PC-9 (cell line): ENCODE data around the gene TNFRSF25. TPM values are rescaled to one million over a fixed set of nuclear protein-coding genes. Genes with fewer than 3 reads are reported as not detected.
"Not testable (repeated sequence)": the region's sequence is repeated elsewhere in the genome, so short reads cannot be mapped to it uniquely, and the experiment has no call there.

Experiments used
- BruUV-seq: library from RNA; stranded (reverse); fragments of 400-500 nt; replicated peaks from 2 replicates; lab custom pipeline; 2021; lab: Mats Ljungman, UMichigan
- CTCF ChIA-PET: fragments of 300-600 bp; sonication (Branson Sonifier 250); formaldehyde crosslinking; loops from one replicate; lab custom pipeline; 2022; ENCODE audit warnings: antibody characterized with exemption; lab: Charles Lee
- POLR2A ChIA-PET: fragments of 300-600 bp; sonication (Branson Sonifier 250); formaldehyde crosslinking; loops from one replicate; lab custom pipeline; 2022; ENCODE audit warnings: antibody characterized with exemption; ENCODE audit not compliant: unreplicated experiment; lab: Charles Lee
- DNase-seq, 2 experiments: peaks; one replicate each; pipeline versions ENCODE4 v3.0.0 to v3.0.0-alpha.2; 2015 to 2022; ENCODE audit warnings: mixed read lengths in 1 of 2
- H2AFZ ChIP-seq: fragments of 200-600 bp; sonication (generic); 2 replicates; pipeline ENCODE4 v1.8.1; 2017; ENCODE audit warnings: antibody characterized with exemption
- H3F3A ChIP-seq: fragments of 200-600 bp; sonication (generic); 2 replicates; pipeline ENCODE4 v1.8.1; 2017; ENCODE audit warnings: antibody characterized with exemption, mild to moderate bottlenecking, low read depth; ENCODE audit not compliant: insufficient read depth
- H3K27ac ChIP-seq: fragments of 200-600 bp; sonication (generic); 2 replicates; pipeline ENCODE4 v1.6.1; 2016; ENCODE audit warnings: mixed run types
- H3K27me3 ChIP-seq: fragments of 200-600 bp; sonication (generic); 2 replicates; pipeline ENCODE4 v1.6.1; 2016; ENCODE audit warnings: low read depth, mixed run types; ENCODE audit not compliant: insufficient read depth
- H3K36me3 ChIP-seq: fragments of 200-600 bp; sonication (generic); 2 replicates; pipeline ENCODE4 v1.6.1; 2016; ENCODE audit warnings: low read depth, mixed run types
- H3K4me1 ChIP-seq: fragments of 200-600 bp; sonication (generic); replicated peaks from 2 replicates; pipeline ENCODE4 v1.6.1; 2016; ENCODE audit warnings: mixed run types; ENCODE audit not compliant: insufficient read depth
- H3K4me2 ChIP-seq: fragments of 200-600 bp; sonication (generic); 2 replicates; pipeline ENCODE4 v1.6.1; 2017; ENCODE audit warnings: mixed run types
- H3K4me3 ChIP-seq: fragments of 200-600 bp; sonication (generic); 2 replicates; pipeline ENCODE4 v1.6.1; 2016; ENCODE audit warnings: mixed run types
- H3K79me2 ChIP-seq: fragments of 200-600 bp; sonication (generic); 2 replicates; pipeline ENCODE4 v1.6.1; 2017; ENCODE audit warnings: low read depth, mixed run types
- H3K9me2 ChIP-seq: fragments of 200-600 bp; sonication (generic); 2 replicates; pipeline ENCODE4 v1.8.1; 2017; ENCODE audit warnings: mild to moderate bottlenecking; ENCODE audit not compliant: insufficient read depth
- H3K9me3 ChIP-seq: fragments of 200-600 bp; sonication (generic); 2 replicates; pipeline ENCODE4 v1.8.1; 2016; ENCODE audit warnings: low read depth; ENCODE audit not compliant: insufficient read depth
- H4K20me1 ChIP-seq: fragments of 200-600 bp; sonication (generic); 2 replicates; pipeline ENCODE4 v1.8.1; 2017; ENCODE audit not compliant: insufficient read depth
- EZH2 ChIP-seq: fragments of 200-600 bp; sonication (generic); IDR thresholded peaks from 2 replicates; pipeline ENCODE4 v1.8.0; 2017; ENCODE audit warnings: antibody characterized with exemption, low read depth
- intact Hi-C: fragments of 100-400 bp; cut with micrococcal nuclease; formaldehyde crosslinking; loops from one replicate; pipeline ENCODE4 v1.10.0; 2022; ENCODE audit not compliant: unreplicated experiment
- total RNA-seq: library from RNA; stranded (reverse); gene quantifications from 2 replicates; pipeline ENCODE4 v1.2.3, GENCODE V29; 2021
- TF ChIP-seq, protein P1 (sequence below): fragments of 200-600 bp; sonication (generic); conservative IDR thresholded peaks from 2 replicates; pipeline ENCODE4 v1.6.1; 2017; ENCODE audit warnings: mixed run types, antibody characterized with exemption, mild to moderate bottlenecking, moderate library complexity

Gene TNFRSF25
- total RNA-seq, 1 experiment from 2014 or later, result 12.3 TPM

DNA sequence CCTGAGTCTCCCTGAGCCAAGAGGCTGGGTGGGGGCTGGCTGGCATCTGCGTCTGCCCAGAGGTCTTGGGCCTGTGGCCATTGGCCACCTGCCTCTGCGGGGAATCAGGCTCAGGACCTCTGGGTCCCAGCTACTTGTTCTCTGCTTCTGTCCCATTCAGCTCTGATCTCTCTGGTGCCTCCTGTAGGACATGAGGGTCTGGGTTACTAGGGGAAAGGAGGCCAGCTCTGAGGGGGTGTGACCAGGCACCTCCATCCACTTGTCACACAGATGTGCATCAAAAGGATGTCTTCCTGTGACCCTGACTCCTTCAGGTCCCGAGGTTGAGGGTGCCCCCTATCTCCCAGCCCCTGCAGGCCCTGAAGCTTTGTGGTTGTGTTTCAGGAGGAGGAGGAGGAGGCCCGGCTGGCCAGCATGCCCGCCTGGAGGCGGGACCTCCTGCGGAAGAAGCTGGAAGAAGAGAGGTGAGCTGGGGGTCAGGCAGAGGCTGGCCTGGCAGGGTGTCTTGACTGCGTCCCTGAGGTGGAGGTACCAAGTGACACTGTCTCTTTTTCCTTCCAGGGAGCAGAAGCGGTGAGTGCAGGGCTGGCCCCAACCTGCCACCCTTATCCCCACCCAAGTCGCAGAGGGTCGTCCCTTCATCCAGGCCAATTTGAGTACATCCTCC, 9.0 kb downstream of the TNFRSF25 start:
- Histone ChIP-seq H2AFZ (no peak overlapping the region), H3K9me2 (no peaks in the 10 kb centered on the region), H3K27ac (no peak overlapping the region), H3F3A (no peaks in the 10 kb centered on the region), H3K79me2 (no peaks in the 10 kb centered on the region), H3K4me2 (no peak overlapping the region), H3K36me3 (no peaks in the 10 kb centered on the region), H3K4me3 (no peak overlapping the region), H3K4me1 (no peaks in the 10 kb centered on the region), H3K9me3 (no peaks in the 10 kb centered on the region), H3K27me3 (no peaks in the 10 kb centered on the region), H4K20me1 (no peaks in the 10 kb centered on the region)
- no peak for TF ChIP-seq EZH2
- TF ChIP-seq, protein P1, sequence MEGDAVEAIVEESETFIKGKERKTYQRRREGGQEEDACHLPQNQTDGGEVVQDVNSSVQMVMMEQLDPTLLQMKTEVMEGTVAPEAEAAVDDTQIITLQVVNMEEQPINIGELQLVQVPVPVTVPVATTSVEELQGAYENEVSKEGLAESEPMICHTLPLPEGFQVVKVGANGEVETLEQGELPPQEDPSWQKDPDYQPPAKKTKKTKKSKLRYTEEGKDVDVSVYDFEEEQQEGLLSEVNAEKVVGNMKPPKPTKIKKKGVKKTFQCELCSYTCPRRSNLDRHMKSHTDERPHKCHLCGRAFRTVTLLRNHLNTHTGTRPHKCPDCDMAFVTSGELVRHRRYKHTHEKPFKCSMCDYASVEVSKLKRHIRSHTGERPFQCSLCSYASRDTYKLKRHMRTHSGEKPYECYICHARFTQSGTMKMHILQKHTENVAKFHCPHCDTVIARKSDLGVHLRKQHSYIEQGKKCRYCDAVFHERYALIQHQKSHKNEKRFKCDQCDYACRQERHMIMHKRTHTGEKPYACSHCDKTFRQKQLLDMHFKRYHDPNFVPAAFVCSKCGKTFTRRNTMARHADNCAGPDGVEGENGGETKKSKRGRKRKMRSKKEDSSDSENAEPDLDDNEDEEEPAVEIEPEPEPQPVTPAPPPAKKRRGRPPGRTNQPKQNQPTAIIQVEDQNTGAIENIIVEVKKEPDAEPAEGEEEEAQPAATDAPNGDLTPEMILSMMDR, result no peak
- ChIA-PET CTCF (interaction anchor here (0.6 kb wide), 1 partner anchor 22 kb away, joined by 17 read pairs; no protein-coding TSS in a partner anchor), POLR2A (no interaction called here)
- intact Hi-C loops, result no loop called here
- no TSS peak for BruUV-seq
- DNase-seq, result no peak

DNA sequence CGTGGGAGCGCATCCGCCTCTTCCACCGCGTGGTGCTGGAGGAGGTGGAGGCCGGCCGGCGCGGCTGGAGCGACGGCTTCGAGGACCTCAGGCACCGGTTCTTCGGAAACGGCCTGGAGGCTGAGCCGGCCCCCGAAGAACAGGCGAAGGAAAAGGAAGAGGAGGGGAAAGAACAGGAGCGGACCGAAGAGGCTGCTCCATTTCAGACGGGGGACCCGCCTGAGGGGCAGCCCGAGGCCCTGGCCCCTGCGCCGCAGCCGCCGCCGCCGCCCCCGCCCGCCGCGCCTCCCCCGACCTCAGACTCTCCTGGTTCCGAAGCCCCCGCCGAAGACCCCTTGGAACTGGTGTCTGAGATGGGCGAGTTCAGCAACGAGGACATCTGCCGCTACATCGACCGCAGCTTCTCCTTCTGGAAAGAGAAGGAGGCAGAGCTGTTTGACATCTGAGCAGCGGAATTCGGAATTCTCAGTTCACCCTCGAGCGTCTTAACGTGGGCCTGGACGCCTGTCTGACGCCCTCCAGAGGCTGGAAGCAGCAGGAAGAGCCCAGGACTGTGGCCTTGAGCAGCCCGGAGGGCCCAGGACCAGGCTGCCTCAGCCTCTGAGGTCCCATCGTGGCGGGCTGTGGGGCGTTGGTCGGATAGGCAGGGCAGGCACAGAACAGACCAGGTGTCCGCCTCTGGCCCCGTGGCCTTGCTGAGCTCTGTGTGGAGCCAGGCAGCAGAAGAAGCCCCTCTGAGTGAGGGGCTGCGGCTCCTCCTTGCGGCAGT, 10.0 kb downstream of the TNFRSF25 start:
- H3K9me2 ChIP-seq, H4K20me1 ChIP-seq, H3K4me3 ChIP-seq, H3F3A ChIP-seq, H3K4me2 ChIP-seq, intact Hi-C loops, POLR2A ChIA-PET, H3K27me3 ChIP-seq, H3K9me3 ChIP-seq, BruUV-seq, H2AFZ ChIP-seq, H3K27ac ChIP-seq, H3K36me3 ChIP-seq, H3K79me2 ChIP-seq, DNase-seq, H3K4me1 ChIP-seq: not testable (repeated sequence)
- CTCF ChIA-PET, result interaction anchor here (0.6 kb wide), 1 partner anchor 23 kb away, joined by 17 read pairs; no protein-coding TSS in a partner anchor

GRCh38 chr1:6454856-6455751, 10.9 kb downstream of the TNFRSF25 start:
- POLR2A ChIA-PET, result no interaction called here
- Histone ChIP-seq H3K79me2 (no peaks in the 10 kb centered on the region), H2AFZ (no peak overlapping the region), H3K36me3 (no peaks in the 10 kb centered on the region), H3F3A (no peaks in the 10 kb centered on the region), H3K4me3 (no peak overlapping the region), H3K9me2 (no peaks in the 10 kb centered on the region), H3K4me1 (no peaks in the 10 kb centered on the region), H3K27ac (no peak overlapping the region), H3K9me3 (no peaks in the 10 kb centered on the region), H3K27me3 (no peaks in the 10 kb centered on the region), H4K20me1 (no peaks in the 10 kb centered on the region), H3K4me2 (no peak overlapping the region)
- DNase-seq, result no peak
- BruUV-seq, result no TSS peak
- TF ChIP-seq, protein P1, result no peak
- TF ChIP-seq EZH2, result no peak
- CTCF ChIA-PET, result no interaction called here
- intact Hi-C loops, result no loop called here

DNA sequence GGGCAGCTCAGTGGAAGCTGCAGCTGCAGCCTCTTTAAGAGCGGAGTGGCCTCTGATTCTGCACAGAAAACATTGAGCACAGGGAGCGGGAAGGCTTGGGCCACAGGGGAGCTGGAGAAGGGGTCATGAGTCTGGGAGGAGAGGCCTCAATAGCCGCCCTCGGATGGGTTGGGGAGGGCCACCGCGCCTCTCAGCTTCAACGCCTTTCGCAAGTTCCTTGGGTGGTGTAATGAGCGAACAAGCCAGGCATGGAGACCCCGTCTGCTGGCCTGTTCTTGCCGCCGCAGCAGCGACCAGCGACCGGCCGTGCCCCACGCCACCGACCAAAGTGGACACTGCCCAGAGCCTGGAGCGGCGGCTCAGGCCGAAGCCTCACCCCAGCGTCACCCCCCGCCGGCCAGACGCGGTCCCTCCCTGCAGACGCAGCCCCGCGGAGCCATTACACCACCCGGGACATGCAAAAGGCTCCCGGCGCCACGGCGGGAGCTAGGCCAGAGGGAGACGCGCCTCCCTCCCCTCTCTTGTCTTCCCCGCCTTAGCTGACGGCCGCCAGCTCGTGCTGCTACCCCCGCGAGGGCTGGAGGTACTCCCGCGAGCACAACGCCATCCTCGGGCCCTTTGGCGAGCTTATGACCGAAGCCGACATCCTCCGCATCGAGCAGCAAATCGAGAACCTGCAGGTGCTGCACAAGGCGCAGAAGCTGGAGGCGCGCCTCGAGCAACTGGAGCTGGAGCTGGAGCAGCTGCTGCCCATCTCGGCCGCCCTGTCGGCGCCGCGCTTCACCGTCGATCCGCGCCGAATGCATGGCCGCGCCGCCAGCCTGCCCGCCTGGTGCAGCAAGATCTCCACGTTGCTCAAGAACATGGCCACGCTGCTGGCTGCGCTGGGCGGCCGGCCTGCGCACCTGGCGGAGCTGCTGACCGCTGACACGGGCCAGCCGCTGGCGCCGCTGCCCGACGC, 11.8 kb downstream of the TNFRSF25 start:
- H3K27me3 ChIP-seq, H3K9me2 ChIP-seq, H3F3A ChIP-seq, POLR2A ChIA-PET, H3K36me3 ChIP-seq, H3K27ac ChIP-seq, CTCF ChIA-PET, BruUV-seq, H4K20me1 ChIP-seq, H2AFZ ChIP-seq, H3K79me2 ChIP-seq, H3K9me3 ChIP-seq, H3K4me1 ChIP-seq, H3K4me3 ChIP-seq, H3K4me2 ChIP-seq, DNase-seq, intact Hi-C loops: not testable (repeated sequence)
